Choroid plexus epithelial cell (primary cell): ENCODE data around the gene ARHGDIA.
"Not testable (repeated sequence)": the region's sequence is repeated elsewhere in the genome, so short reads cannot be mapped to it uniquely, and the experiment has no call there.

Experiments
- DNase-seq: peaks from one replicate; pipeline ENCODE4 v3.0.0-alpha.2; 2010; ENCODE audit warnings: low read depth
- H3K4me3 ChIP-seq: 2 replicates; pipeline ENCODE4 v1.5.1; 2011; ENCODE audit warnings: low read depth, mild to moderate bottlenecking, control low read depth, low read length, moderate library complexity
- TF ChIP-seq, protein P1 (sequence below): conservative IDR thresholded peaks from 2 replicates; pipeline ENCODE4 v1.5.1; 2011; ENCODE audit warnings: low read depth, mild to moderate bottlenecking, control low read depth, inconsistent platforms, low read length, moderate library complexity

Gene ARHGDIA

DNA sequence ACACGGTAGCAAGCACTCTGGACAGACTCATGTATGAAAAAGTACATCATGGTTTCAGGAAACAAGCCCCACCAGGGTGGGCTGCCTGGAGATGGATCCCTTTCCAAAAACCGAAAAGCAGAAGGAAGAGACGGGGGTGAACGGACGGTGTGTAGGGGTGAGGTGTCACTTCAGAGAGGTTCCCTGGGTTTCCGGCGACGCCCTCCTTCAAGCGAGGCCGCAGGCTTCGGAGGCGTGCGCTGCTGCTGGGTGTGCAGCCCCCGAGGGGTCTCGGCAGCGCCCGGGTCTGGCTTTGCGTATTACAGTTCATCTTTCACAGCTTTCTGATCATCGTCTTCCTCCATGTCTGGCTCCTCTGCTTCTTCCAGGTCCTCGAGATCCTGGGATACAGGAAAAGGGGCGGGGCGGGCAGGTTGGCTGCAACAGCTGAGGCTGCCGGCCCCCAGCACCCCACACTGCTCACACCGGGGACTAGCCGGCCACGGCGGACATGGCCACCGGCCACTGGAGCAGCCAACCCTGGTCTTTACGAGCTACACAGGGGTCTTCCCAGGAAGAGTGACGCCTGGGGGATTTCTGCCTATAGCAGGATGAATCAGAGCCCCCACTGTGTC, 27.3 kb downstream of the ARHGDIA start:
- TF ChIP-seq, protein P1, sequence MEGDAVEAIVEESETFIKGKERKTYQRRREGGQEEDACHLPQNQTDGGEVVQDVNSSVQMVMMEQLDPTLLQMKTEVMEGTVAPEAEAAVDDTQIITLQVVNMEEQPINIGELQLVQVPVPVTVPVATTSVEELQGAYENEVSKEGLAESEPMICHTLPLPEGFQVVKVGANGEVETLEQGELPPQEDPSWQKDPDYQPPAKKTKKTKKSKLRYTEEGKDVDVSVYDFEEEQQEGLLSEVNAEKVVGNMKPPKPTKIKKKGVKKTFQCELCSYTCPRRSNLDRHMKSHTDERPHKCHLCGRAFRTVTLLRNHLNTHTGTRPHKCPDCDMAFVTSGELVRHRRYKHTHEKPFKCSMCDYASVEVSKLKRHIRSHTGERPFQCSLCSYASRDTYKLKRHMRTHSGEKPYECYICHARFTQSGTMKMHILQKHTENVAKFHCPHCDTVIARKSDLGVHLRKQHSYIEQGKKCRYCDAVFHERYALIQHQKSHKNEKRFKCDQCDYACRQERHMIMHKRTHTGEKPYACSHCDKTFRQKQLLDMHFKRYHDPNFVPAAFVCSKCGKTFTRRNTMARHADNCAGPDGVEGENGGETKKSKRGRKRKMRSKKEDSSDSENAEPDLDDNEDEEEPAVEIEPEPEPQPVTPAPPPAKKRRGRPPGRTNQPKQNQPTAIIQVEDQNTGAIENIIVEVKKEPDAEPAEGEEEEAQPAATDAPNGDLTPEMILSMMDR = no peak
- DNase-seq = no peak
- no peak overlapping the region for H3K4me3 ChIP-seq

DNA sequence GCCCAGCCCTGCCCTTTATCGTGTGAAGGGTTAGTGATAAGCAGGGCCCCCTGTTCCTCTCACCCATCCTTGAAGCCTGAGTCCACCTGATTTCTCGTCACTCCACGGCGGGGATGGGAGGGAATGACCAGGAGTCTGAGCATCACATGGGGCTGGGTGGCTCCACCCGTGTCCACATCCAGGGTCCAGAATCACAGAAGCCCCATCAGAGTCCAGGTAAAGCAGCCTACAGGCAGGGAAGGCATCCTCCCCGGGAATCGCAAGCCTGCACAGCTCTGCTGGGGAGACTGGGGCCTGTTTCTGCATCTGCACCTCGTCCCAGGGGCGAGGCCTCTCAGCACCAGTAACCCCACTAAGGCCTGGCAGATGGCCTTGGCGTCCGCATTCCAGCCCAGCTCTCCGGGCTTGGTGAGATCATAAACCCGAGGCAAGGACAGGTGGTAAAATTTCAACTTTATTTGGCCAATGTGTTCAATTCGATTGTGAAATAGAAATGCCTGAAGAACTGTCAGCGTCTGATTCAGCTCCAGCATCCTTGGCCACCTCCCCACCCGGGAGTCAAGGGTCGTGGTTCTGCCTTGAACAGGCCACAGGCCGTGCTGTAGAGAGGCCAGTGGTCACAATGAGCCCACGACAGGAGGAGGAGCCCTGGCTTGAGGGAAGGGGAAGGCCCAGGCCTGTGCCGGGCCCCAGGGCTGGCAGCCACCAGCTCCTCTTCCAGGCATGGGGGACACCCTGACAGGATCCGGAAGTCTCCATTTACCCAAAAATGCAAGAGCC, 28.2 kb downstream of the ARHGDIA start:
- no peak overlapping the region for H3K4me3 ChIP-seq
- no peak for DNase-seq
- TF ChIP-seq, protein P1 = no peak

DNA sequence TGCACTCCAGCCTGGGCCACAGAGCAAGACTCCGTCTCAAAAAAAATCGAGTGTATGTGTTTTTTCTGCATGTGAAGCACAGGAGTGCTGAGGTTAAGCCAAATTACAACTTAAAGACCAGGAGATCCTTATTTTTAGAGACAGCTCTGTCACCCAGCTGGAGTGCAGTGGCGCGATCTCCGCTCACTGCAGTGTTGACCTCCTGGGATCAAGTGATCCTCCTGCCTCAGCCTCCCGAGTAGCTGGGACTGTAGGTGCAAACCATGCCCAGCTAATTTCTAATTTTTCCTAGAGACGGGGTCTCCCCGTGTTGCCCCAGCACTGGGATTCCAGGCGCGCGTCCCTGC, 28.8 kb downstream of the ARHGDIA start:
- no peak overlapping the region for H3K4me3 ChIP-seq
- DNase-seq = no peak
- TF ChIP-seq, protein P1 = no peak

DNA sequence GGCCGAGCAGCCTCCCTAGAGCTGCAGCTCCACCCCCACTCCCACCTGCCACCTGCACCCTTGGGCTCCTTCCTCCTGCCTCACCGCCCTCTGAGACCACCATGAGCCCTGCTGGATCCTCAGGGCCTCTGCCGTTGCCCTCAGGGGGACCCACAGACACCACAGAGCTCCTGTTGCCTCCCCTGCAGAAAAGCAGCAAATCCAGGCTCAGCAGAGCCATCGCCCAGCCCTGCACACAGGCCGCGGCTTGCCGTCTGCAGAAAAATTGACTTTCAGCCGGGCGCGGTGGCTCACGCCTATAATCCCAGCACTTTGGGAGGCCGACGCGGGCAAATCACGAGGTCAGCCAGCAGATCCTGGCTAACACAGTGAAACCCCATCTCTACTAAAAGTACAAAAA, 29.3 kb downstream of the ARHGDIA start:
- H3K4me3 ChIP-seq = no peak overlapping the region
- TF ChIP-seq, protein P1 = no peak
- no peak for DNase-seq

DNA sequence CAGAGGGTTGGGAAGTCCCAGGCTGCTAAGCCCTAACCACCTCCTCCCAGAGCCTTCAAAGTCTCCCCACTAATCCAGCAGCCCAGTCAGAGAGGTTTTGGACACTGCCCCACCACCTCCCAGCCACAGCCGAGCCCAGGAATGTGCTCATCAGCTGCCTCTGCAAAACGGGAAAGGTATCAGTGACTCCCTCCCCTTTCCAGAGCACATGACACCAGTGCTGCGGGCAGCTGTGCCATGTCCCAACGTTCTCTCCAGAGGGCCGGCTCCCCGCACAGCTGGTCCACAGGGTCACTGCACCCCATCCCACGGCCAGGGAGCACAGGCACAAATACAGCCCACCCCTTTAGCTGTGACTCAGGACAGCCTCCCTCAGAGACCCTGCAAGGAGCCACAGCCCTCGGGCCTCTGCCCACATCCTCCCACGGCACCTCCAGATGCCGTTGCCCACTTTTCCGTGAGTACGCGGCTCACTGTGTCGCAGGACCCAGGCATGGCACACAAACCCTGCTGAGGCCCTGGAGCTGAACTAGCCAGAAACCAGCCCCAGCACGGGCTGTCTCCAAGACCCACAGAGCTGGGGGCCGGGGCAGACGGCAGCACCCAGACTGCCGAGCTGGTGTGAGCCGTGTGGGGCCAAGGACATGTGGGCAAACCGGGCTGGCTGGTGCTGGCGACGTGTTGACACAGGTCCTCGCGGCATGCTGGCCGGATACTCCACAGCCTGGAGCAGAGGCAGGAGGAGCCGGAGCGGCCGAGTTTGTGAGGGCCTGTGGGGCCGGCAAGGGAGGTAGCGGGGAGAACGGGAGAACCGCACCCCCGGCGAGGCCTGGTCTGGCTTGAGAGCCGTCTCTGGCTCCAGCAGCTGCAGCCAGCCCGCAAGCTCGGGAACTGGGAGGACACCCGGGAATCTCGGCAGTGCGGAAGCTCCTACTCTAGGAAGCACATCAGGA, 30.0 kb downstream of the ARHGDIA start:
- TF ChIP-seq, protein P1 = no peak
- H3K4me3 ChIP-seq = no peak overlapping the region
- DNase-seq = no peak

DNA sequence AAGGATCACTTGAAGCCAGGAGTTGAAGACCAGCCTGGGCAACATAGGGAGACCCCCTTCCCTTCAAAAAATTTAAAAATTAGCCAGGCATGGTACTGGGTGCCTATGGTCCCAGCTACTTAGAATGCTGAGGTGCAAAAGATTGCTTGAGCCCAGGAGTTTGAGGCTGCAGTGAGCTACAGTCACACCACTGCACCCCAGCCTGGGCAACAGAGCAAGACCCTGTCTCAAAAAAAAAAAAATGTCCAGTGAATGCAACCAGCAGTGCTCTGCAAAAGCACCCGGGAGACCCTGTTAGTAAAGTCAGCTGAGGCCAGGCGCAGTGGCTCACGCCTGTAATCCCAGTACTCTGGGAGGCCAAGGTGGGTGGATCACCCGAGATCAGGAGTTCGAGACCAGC, 31.1 kb downstream of the ARHGDIA start:
- DNase-seq, H3K4me3 ChIP-seq: not testable (repeated sequence)

DNA sequence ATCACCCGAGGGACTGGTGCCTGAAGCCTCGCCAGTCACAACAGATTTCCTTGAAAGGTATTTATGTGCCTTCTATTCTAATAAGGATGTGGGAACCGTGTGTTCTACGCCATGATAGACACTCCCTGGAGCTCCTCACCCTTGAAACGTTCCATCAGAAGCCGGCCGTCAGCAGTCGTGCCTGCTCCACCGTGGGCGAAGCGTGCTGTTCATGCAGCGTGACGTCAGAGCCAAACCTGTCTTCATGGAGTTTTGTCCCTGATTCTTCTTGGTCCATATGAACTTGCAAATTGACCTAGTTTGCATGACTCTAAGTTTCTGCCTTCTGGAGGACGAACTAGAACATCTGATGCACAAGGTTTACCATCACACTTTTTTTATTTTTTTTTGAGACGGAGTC, 31.8 kb downstream of the ARHGDIA start:
- no peak for DNase-seq
- H3K4me3 ChIP-seq = no peak overlapping the region
- TF ChIP-seq, protein P1 = no peak
